ENCODE measurements around the gene CUBN. TPM values are rescaled to one million over a fixed set of nuclear protein-coding genes. Genes with fewer than 3 reads are reported as not detected.

CUBN gene
- total RNA-seq, 1 experiment from 2014 or later, result 0.46 TPM

DNA sequence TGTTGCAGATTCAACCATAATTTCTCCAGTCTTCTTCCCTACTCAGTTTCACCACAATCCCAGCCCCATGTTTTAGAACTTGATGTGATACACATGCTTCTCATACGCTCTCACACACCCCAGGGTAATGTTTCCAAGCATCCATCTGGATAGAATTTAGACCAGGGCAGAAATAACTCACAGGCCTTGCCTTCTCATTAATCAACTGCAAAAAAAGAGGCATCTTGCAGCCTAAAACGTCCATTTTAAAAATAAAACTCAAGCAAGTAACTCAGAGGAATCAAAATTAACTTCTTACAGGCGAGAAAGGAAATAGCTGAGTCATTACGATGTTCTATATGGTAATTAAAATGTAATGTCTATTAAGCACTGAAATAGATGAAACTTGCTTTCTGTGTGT is 185.2 kb downstream of the CUBN start:
- Mint-ChIP-seq H3K9me3 (no peaks in the 10 kb centered on the region), H3K4me3 (no peak overlapping the region)

DNA sequence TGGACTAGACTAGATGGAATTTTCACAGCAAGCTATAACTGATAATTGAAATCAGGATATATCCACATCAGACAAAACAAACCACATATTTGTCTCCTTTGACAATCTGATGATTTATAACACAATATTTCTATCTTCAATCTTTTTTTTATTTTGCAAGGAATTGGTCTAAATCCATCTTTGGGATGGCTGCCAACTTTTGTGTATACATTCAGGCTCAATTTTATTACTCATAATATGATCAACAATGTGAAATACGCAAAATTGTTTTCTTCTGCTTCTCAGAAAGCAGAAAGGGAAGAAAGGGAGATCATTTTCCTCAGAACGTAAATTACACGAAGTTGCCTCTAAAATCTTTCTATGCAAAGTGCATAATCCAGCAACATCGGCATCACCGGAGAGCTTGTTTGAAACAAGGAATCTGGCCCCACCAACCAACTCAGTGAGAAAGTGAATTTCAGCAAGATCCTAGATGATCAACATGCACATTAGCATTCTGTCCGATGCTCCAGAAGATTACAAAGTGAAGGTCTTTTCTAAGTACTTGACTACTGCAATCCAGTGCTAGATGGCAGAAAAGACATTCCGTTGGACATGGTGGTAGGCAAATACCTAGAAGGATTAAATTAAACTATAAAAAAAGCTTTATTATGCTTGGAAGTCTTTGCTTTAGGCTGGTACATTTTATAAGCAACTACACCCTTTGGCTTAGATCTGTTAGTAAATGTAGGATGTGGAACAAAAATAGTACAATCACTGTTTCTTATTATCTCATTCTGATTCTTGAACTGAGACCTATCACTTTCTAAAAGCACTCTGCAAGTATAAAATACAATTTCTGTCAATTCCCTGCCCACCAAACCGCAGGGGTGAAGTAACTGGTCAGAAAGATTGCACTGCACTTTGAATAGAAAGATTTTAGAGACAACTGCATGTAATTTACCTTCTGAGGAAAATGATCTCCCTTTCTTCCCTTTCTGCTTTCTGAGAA is 186.0 kb downstream of the CUBN start:
- Mint-ChIP-seq H3K4me1 (peaks cover 30% of the 10 kb centered on the region), H3K36me3 (no peaks in the 10 kb centered on the region), H3K4me3 (no peak overlapping the region), H3K27me3 (ENCODE audit: low read depth) (peaks cover 3% of the 10 kb centered on the region; the same call in 1 of the 2 replicates), H3K27ac (no peak overlapping the region), H3K9me3 (no peaks in the 10 kb centered on the region)
- DNase-seq (ENCODE audit: low spot score), result no peak
- CTCF ChIA-PET, result no interaction called here
- no peak for ATAC-seq
- POLR2A ChIA-PET, result no interaction called here
- TF ChIP-seq ZBTB21 (CRISPR knock-in tag; IDR thresholded peaks at IDR 0.05; ENCODE audit: borderline replicate concordance) (no peak), NFYB (CRISPR knock-in tag; conservative IDR thresholded peaks at IDR 0.05; ENCODE audit: low read depth) (no peak), TEAD4 (CRISPR knock-in tag; IDR thresholded peaks at IDR 0.05) (no peak), FOXK1 (CRISPR knock-in tag; IDR thresholded peaks at IDR 0.05) (no peak), OVOL2 (CRISPR knock-in tag; IDR thresholded peaks at IDR 0.05; ENCODE audit: borderline replicate concordance) (no peak), ZNF317 (CRISPR knock-in tag; IDR thresholded peaks at IDR 0.05; ENCODE audit: borderline replicate concordance, low read depth) (no peak), ZNF138 (CRISPR knock-in tag; conservative IDR thresholded peaks at IDR 0.05) (no peak), FOXP1 (CRISPR knock-in tag; IDR thresholded peaks at IDR 0.05; ENCODE audit: borderline replicate concordance) (no peak), SOX15 (CRISPR knock-in tag; IDR thresholded peaks at IDR 0.05) (no peak)
- TF ChIP-seq, protein P1, sequence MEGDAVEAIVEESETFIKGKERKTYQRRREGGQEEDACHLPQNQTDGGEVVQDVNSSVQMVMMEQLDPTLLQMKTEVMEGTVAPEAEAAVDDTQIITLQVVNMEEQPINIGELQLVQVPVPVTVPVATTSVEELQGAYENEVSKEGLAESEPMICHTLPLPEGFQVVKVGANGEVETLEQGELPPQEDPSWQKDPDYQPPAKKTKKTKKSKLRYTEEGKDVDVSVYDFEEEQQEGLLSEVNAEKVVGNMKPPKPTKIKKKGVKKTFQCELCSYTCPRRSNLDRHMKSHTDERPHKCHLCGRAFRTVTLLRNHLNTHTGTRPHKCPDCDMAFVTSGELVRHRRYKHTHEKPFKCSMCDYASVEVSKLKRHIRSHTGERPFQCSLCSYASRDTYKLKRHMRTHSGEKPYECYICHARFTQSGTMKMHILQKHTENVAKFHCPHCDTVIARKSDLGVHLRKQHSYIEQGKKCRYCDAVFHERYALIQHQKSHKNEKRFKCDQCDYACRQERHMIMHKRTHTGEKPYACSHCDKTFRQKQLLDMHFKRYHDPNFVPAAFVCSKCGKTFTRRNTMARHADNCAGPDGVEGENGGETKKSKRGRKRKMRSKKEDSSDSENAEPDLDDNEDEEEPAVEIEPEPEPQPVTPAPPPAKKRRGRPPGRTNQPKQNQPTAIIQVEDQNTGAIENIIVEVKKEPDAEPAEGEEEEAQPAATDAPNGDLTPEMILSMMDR (IDR thresholded peaks at IDR 0.05), result no peak
- TF ChIP-seq, protein P2, sequence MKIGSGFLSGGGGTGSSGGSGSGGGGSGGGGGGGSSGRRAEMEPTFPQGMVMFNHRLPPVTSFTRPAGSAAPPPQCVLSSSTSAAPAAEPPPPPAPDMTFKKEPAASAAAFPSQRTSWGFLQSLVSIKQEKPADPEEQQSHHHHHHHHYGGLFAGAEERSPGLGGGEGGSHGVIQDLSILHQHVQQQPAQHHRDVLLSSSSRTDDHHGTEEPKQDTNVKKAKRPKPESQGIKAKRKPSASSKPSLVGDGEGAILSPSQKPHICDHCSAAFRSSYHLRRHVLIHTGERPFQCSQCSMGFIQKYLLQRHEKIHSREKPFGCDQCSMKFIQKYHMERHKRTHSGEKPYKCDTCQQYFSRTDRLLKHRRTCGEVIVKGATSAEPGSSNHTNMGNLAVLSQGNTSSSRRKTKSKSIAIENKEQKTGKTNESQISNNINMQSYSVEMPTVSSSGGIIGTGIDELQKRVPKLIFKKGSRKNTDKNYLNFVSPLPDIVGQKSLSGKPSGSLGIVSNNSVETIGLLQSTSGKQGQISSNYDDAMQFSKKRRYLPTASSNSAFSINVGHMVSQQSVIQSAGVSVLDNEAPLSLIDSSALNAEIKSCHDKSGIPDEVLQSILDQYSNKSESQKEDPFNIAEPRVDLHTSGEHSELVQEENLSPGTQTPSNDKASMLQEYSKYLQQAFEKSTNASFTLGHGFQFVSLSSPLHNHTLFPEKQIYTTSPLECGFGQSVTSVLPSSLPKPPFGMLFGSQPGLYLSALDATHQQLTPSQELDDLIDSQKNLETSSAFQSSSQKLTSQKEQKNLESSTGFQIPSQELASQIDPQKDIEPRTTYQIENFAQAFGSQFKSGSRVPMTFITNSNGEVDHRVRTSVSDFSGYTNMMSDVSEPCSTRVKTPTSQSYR (CRISPR knock-in tag; IDR thresholded peaks at IDR 0.05), result no peak
- TF ChIP-seq, protein P3, sequence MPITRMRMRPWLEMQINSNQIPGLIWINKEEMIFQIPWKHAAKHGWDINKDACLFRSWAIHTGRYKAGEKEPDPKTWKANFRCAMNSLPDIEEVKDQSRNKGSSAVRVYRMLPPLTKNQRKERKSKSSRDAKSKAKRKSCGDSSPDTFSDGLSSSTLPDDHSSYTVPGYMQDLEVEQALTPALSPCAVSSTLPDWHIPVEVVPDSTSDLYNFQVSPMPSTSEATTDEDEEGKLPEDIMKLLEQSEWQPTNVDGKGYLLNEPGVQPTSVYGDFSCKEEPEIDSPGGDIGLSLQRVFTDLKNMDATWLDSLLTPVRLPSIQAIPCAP (CRISPR knock-in tag; IDR thresholded peaks at IDR 0.05), result no peak
- TF ChIP-seq, protein P4, sequence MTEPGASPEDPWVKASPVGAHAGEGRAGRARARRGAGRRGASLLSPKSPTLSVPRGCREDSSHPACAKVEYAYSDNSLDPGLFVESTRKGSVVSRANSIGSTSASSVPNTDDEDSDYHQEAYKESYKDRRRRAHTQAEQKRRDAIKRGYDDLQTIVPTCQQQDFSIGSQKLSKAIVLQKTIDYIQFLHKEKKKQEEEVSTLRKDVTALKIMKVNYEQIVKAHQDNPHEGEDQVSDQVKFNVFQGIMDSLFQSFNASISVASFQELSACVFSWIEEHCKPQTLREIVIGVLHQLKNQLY (CRISPR knock-in tag; IDR thresholded peaks at IDR 0.05), result no peak
- TF ChIP-seq, protein P5, sequence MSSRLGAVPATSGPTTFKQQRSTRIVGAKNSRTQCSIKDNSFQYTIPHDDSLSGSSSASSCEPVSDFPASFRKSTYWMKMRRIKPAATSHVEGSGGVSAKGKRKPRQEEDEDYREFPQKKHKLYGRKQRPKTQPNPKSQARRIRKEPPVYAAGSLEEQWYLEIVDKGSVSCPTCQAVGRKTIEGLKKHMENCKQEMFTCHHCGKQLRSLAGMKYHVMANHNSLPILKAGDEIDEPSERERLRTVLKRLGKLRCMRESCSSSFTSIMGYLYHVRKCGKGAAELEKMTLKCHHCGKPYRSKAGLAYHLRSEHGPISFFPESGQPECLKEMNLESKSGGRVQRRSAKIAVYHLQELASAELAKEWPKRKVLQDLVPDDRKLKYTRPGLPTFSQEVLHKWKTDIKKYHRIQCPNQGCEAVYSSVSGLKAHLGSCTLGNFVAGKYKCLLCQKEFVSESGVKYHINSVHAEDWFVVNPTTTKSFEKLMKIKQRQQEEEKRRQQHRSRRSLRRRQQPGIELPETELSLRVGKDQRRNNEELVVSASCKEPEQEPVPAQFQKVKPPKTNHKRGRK (CRISPR knock-in tag; IDR thresholded peaks at IDR 0.05; ENCODE audit: borderline replicate concordance), result no peak
- TF ChIP-seq, protein P6, sequence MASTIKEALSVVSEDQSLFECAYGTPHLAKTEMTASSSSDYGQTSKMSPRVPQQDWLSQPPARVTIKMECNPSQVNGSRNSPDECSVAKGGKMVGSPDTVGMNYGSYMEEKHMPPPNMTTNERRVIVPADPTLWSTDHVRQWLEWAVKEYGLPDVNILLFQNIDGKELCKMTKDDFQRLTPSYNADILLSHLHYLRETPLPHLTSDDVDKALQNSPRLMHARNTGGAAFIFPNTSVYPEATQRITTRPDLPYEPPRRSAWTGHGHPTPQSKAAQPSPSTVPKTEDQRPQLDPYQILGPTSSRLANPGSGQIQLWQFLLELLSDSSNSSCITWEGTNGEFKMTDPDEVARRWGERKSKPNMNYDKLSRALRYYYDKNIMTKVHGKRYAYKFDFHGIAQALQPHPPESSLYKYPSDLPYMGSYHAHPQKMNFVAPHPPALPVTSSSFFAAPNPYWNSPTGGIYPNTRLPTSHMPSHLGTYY (CRISPR knock-in tag; IDR thresholded peaks at IDR 0.05), result no peak

More for the DNA sequence above, 185.2 kb downstream of the CUBN start:
- POLR2A ChIA-PET, result no interaction called here
- peaks cover 27% of the 10 kb centered on the region for H3K4me1 Mint-ChIP-seq
- TF ChIP-seq ELF4 (CRISPR knock-in tag; IDR thresholded peaks at IDR 0.05; ENCODE audit: low read depth), result no peak
- TF ChIP-seq, protein P1 (IDR thresholded peaks at IDR 0.05), result no peak
- TF ChIP-seq, protein P7, sequence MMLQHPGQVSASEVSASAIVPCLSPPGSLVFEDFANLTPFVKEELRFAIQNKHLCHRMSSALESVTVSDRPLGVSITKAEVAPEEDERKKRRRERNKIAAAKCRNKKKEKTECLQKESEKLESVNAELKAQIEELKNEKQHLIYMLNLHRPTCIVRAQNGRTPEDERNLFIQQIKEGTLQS (CRISPR knock-in tag; conservative IDR thresholded peaks at IDR 0.05), result no peak
- no peak for DNase-seq (ENCODE audit: low spot score)
- no peaks in the 10 kb centered on the region for H3K36me3 Mint-ChIP-seq
- no peak overlapping the region for H3K27ac Mint-ChIP-seq
- CTCF ChIA-PET, result interaction anchor here (0.9 kb wide), 1 partner anchor 286 kb away, joined by 3 read pairs; no protein-coding TSS in a partner anchor
- peaks cover 3% of the 10 kb centered on the region; the same call in 1 of the 2 replicates for H3K27me3 Mint-ChIP-seq (ENCODE audit: low read depth)
- ATAC-seq, result no peak

All from WTC11 (cell line).